HL-60 (cell line): ENCODE results near the gene FAM83C.

ENCODE experiments used
- DNase-seq, 2 experiments: peaks; one replicate each; pipeline ENCODE4 v3.0.0-alpha.2; 2010 to 2020; ENCODE audit warnings: low read depth in 1 of 2, low spot score in 1 of 2
- H3K27ac ChIP-seq: fragments of 250-450 bp; sonication (Bioruptor Pico); replicated peaks from 2 replicates; pipeline ENCODE4 v1.5.1; 2020; ENCODE audit warnings: mild to moderate bottlenecking, moderate library complexity
- H3K27me3 ChIP-seq: fragments of 250-450 bp; sonication (Bioruptor Pico); 2 replicates; pipeline ENCODE4 v1.5.1; 2021; ENCODE audit warnings: mild to moderate bottlenecking, moderate library complexity; ENCODE audit not compliant: insufficient read depth, poor library complexity, severe bottlenecking
- H3K4me3 ChIP-seq: replicated peaks from 2 replicates; pipeline ENCODE4 v1.5.1; 2011; ENCODE audit warnings: mild to moderate bottlenecking, control low read depth, low read length; ENCODE audit not compliant: insufficient read depth
- CTCF ChIP-seq: IDR thresholded peaks from one replicate; pipeline ENCODE4 v1.5.1; 2011; ENCODE audit warnings: low read length, control low read depth, inconsistent platforms; ENCODE audit not compliant: insufficient read depth
- GABPA ChIP-seq: IDR thresholded peaks from 2 replicates; pipeline ENCODE4 v1.6.1; 2012; ENCODE audit warnings: low read depth
- POLR2AphosphoS5 ChIP-seq: IDR thresholded peaks from 2 replicates; pipeline ENCODE4 v1.6.1; 2012; ENCODE audit warnings: low read depth
- REST ChIP-seq: IDR thresholded peaks from 2 replicates; pipeline ENCODE4 v1.6.1; 2012; ENCODE audit warnings: low read depth; ENCODE audit not compliant: insufficient replicate concordance
- SPI1 ChIP-seq: IDR thresholded peaks from 2 replicates; pipeline ENCODE4 v1.6.1; 2012; ENCODE audit warnings: low read depth, mild to moderate bottlenecking, borderline replicate concordance

Gene FAM83C

GRCh38 chr20:35269055-35269781, 23.0 kb downstream of the FAM83C start:
- no peak overlapping the region for H3K27ac ChIP-seq
- no peaks in the 10 kb centered on the region for H3K27me3 ChIP-seq
- peak in 1 of 2 experiments; percentile 56 for DNase-seq
- no peak overlapping the region for H3K4me3 ChIP-seq
- TF ChIP-seq POLR2AphosphoS5, result no peak
- TF ChIP-seq CTCF, result peak; percentile 67

- Histone ChIP-seq H3K27ac (no peak overlapping the region), H3K4me3 (no peak overlapping the region)
- TF ChIP-seq REST, result no peak
- TF ChIP-seq GABPA, result no peak
- TF ChIP-seq SPI1, result no peak
- TF ChIP-seq POLR2AphosphoS5, result no peak
- no peak for TF ChIP-seq CTCF
Measured at GRCh38 chr20:35267092-35267491, 25.1 kb downstream of the FAM83C start.

GRCh38 chr20:35264755-35265154, 27.5 kb downstream of the FAM83C start:
- TF ChIP-seq SPI1 (no peak), GABPA (no peak), CTCF (no peak), POLR2AphosphoS5 (no peak), REST (no peak)
- no peak overlapping the region for H3K27ac ChIP-seq
- DNase-seq, result peak in 1 of 2 experiments; percentile 23
- no peaks in the 10 kb centered on the region for H3K27me3 ChIP-seq
- no peak overlapping the region for H3K4me3 ChIP-seq

More at GRCh38 chr20:35267092-35267491, 25.1 kb downstream of the FAM83C start:
- no peaks in the 10 kb centered on the region for H3K27me3 ChIP-seq
- no peak for DNase-seq
